Naive thymus-derived CD8-positive, alpha-beta T cell (primary cell): ENCODE results near the gene PYCARD. TPM values are rescaled to one million over a fixed set of nuclear protein-coding genes. Genes with fewer than 3 reads are reported as not detected.
"Not testable (repeated sequence)": the region's sequence is repeated elsewhere in the genome, so short reads cannot be mapped to it uniquely, and the experiment has no call there.

ENCODE experiments used
- ATAC-seq, 2 donors: fragments of 150-1000 bp; cut with Tn5 transposase in 1 of 2; sonication (Bioruptor Pico), chemical (Tn5 transposase) in 1 of 2; 1 replicate in 1 of 2; 2 replicates in 1 of 2; pipeline ENCODE4 v1.10.0; 2021; ENCODE audit warnings: mild to moderate bottlenecking in 2 of 2, moderate library complexity in 2 of 2
- POLR2A ChIA-PET: fragments of 350-600 bp; sonication (Branson Sonifier 250); formaldehyde crosslinking; loops from one replicate; lab custom pipeline; 2021; ENCODE audit warnings: antibody characterized with exemption; lab: Charles Lee
- DNase-seq, 10 donors: peaks; one replicate each; pipeline versions ENCODE4 v3.0.0 to v3.0.0-alpha.2; 2020 to 2022
- H3K27ac Mint-ChIP-seq, 10 donors: one replicate each; pipeline ENCODE4 v1.8.0; 2020 to 2022; ENCODE audit warnings: mild to moderate bottlenecking in 10 of 10, mixed read lengths in 10 of 10, moderate library complexity in 4 of 10, inconsistent platforms in 1 of 10
- H3K27me3 Mint-ChIP-seq, 5 donors: one replicate each; pipeline ENCODE4 v1.8.0; 2021 to 2022; ENCODE audit warnings: mixed read lengths in 5 of 5
- H3K36me3 Mint-ChIP-seq, 3 donors: one replicate each; pipeline ENCODE4 v1.8.0; 2020 to 2022; ENCODE audit warnings: mixed read lengths in 3 of 3, mild to moderate bottlenecking in 2 of 3, inconsistent platforms in 1 of 3
- H3K4me1 Mint-ChIP-seq, 4 donors: one replicate each; pipeline ENCODE4 v1.8.0; 2021 to 2022; ENCODE audit warnings: mixed read lengths in 4 of 4
- H3K4me3 Mint-ChIP-seq, 10 donors: one replicate each; pipeline ENCODE4 v1.8.0; 2020 to 2022; ENCODE audit warnings: mild to moderate bottlenecking in 10 of 10, mixed read lengths in 10 of 10, moderate library complexity in 6 of 10, inconsistent platforms in 1 of 10
- H3K9me3 Mint-ChIP-seq, 9 donors: one replicate each; pipeline ENCODE4 v1.8.0; 2020 to 2022; ENCODE audit warnings: mixed read lengths in 9 of 9, mild to moderate bottlenecking in 3 of 9, inconsistent platforms in 1 of 9, moderate library complexity in 1 of 9
- polyA plus RNA-seq, 3 donors: library from polyadenylated mRNA; unstranded; fragments of 300-500 nt; fragmentation: Illumina TruSeq; gene quantifications; one replicate each; pipeline ENCODE4 v1.2.3, GENCODE V29; 2021
- total RNA-seq, 8 experiments: library from RNA in 2 of 8; stranded (reverse) in 2 of 8; gene quantifications; one replicate each; pipeline ENCODE4 v1.2.3 and lab custom pipeline; 2021 to 2026

The PYCARD gene
- total and polyA plus RNA-seq, 5 experiments from 2014 or later = 22.0 to 65.2 (median 39.3) TPM

DNA sequence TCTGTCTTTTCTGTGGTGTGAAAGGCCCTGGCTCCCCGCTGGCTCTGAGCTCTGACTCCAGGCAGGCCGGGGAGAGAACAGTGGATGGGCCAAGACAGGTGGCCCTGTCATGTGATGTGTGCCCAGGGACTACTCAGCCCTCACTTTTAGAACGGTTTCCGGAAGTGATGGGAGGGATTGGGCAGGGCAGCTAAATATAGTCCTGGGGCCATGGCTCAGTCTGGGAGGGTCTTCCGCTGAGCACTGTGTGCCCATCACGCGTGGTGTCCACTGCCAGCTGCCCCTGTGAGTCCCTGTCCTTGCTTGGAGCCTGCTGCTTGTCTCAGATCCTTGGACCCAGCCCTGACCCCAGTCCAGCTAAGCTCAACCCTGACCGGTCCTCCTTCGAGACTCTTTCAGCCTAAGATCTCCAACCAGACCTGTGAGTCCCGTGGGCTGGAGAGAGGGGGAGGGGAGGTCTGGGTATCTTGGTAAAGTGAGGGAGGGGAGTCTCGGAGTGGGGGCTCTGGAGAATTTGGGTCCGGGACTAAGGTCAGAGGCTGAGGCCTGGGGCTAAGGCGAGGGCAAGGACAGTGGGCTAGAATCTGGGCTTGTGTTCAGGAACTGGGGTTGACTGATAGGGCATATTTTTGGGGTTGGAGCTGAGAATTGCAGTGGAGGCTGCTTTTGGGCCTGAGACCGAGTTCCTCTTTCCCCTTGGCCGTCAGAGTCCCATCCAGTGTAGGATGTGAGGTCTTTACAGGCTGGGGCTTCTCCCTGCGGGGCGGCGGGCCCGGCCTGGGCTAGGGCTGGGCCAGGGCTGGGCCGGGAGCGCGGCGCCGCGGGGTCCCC, 11.5 kb upstream of the PYCARD start, which contains the start of gene TRIM72:
Gene TRIM72 (plus strand): TSS at position 243 of the 831 bp plus-strand sequence. CDS start 620 bp downstream, outside the sequence.
- H3K27ac Mint-ChIP-seq = peak within 1 kb of the TSS in 1 of 10 donors; percentile 4
- H3K9me3 Mint-ChIP-seq = no peaks in the 10 kb centered on the region

DNA sequence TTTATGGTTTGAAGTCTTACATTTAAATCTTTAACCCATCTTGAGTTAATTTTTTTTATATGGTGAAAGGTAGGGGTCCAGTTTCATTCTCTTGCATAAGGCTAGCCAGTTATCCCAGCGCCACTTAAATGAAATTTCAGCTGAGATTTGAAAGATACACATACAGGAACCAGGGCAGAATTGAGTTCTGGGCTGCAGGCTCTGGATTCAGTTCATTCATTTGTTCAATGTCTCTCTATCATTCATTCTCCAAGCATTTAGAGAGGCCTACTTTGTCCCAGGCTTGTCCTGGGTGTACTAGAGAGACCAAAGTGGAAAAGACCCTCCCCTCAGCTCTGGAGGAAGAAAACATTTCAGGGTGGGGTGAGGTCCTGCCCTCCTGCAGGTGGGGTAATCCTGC, 10.8 kb upstream of the PYCARD start:
- H3K4me3 Mint-ChIP-seq = peak overlapping the region in 6 of 10 donors; percentile 1 to 55 (median 31)
- peak overlapping the region in 1 of 10 donors; percentile 4 for H3K27ac Mint-ChIP-seq
- peaks cover 5 to 35% (median 17%) of the 10 kb centered on the region in 5 donors for H3K27me3 Mint-ChIP-seq
- no peaks in the 10 kb centered on the region for H3K9me3 Mint-ChIP-seq
- POLR2A ChIA-PET = interaction anchor here (1.4 to 4.6 kb wide), 2 partner anchors 8 to 11 kb away, joined by 4 to 34 read pairs; partner anchors contain the start of gene PYCARD
- peaks cover 8 to 26% (median 23%) of the 10 kb centered on the region in 4 donors for H3K4me1 Mint-ChIP-seq
- ATAC-seq (no peak), DNase-seq (no peak)
- no peaks in the 10 kb centered on the region for H3K36me3 Mint-ChIP-seq

More for the DNA sequence above, 11.5 kb upstream of the PYCARD start, which contains the start of gene TRIM72:
- ATAC-seq = no peak
- peaks cover 8 to 26% (median 23%) of the 10 kb centered on the region in 4 donors for H3K4me1 Mint-ChIP-seq
- DNase-seq = no peak
- POLR2A ChIA-PET = interaction anchor here (0.6 to 4.6 kb wide), 4 partner anchors 9 to 140 kb away, joined by 3 to 34 read pairs (median 4); partner anchors contain the start of genes PYCARD and ZNF668
- no peaks in the 10 kb centered on the region for H3K36me3 Mint-ChIP-seq
- peaks cover 6 to 43% (median 23%) of the 10 kb centered on the region in 5 donors for H3K27me3 Mint-ChIP-seq
- H3K4me3 Mint-ChIP-seq = peak within 1 kb of the TSS; percentile 42 to 86 (median 69)

DNA sequence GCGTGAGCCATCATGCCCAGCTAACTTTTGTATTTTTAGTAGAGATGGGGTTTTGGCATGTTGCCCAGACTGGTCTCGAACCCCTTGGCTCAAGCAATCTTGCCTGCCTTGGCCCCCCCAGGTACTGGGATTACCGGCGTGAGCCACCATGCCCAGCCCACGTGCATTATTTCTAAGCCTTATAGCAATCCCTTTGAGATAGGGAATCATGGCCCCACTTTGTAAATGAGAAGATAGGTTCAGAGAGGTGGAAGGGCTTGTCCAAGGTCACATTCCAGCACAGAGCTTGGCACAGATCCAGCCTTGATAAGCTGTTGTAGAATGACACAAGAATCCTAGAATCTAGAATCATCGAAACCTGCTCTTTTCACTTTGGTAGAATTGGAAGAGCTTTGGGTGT, 4.2 kb upstream of the PYCARD start:
- Mint-ChIP-seq H3K4me3 (no peak overlapping the region), H3K4me1 (peaks cover 11 to 19% (median 18%) of the 10 kb centered on the region in 4 donors), H3K36me3 (no peaks in the 10 kb centered on the region), H3K27ac (peak overlapping the region in 1 of 10 donors; percentile 19), H3K9me3 (no peaks in the 10 kb centered on the region), H3K27me3 (peaks cover 0 to 3% (median 0%) of the 10 kb centered on the region in 5 donors)
- DNase-seq (no peak), ATAC-seq (no peak)
- POLR2A ChIA-PET = no interaction called here

DNA sequence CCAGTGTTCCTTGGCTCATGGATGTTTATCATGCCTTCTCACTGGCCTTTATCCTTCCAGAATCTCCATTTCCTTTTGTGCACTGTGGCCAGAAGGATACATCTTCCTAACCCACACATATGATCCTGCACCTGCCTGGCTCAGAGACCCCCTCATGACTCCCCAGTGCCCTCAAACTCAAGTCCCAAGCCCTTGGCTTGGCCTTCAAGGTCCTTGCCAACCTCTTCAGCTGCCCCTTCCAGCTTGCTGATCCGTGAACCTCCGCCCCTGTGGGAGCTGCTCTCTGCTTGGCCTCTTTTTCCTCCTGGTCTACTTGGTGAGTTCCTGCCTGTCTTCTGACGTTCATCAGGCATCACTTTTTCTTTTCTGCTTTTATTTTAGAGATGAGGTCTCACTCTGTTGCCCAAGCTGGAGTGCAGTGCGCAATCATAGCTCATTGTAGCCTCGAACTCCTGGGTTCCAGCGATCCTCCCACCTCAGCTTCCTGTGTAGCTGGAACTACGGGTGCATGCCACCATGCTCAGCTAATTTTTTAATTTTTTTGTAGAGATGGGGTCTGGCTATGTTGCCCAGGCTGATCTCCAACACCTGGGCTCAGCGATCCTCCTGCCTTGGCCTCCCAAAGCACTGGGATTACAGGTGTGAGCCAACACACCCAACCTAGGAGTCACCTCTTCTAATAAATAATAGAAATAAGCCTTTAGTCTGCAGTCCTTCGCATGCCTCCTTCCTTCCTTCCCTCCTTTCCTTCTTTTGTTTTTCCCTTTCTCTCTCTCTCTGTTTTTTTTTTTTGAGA, 2.5 kb upstream of the PYCARD start:
- Mint-ChIP-seq H3K27me3 (no peaks in the 10 kb centered on the region), H3K4me3 (peak overlapping the region in 5 of 10 donors; percentile 14 to 43 (median 28)), H3K27ac (peak overlapping the region in 6 of 10 donors; percentile 13 to 66 (median 41)), H3K36me3 (no peaks in the 10 kb centered on the region), H3K9me3 (no peaks in the 10 kb centered on the region), H3K4me1 (peaks cover 20 to 34% (median 32%) of the 10 kb centered on the region in 4 donors)
- no peak for ATAC-seq
- POLR2A ChIA-PET = interaction anchor here (1.2 kb wide), 2 partner anchors 8 to 28 kb away, joined by 3 to 4 read pairs; partner anchors contain the start of gene TRIM72
- DNase-seq = no peak

DNA sequence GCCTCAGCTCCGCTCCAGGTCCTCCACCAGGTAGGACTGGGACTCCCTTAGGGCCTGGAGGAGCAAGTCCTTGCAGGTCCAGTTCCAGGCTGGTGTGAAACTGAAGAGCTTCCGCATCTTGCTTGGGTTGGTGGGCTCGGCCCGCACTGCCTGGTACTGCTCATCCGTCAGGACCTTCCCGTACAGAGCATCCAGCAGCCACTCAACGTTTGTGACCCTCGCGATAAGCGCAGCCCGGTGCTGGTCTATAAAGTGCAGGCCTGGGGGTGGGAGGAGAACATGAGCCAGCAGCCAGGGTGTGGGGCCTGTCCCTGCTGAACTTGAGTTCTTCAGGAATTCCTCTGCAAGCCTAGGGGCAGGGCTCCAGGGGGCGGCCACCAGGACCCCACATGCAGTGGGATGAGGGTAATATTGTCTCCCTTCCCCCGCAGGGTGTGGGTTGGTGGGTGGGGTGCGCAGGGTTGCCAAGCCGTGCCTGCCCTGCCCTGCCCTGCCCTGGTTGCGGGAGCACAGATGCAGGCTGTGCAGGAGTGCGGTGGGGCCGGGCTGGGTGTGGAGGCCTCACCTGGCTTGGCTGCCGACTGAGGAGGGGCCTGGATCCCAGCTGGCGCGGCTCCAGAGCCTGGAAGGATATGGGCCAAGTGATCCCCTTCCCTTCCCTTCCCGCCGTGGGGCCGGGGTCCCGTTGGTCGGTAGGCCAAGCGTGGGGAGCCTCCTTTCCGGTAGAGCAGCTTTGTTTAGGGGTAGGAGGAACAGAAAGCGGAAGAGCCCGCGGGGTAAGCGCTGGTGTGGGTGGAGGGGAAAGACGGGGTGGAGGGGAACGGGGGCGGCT, 762 bp downstream of the PYCARD start:
- POLR2A ChIA-PET = interaction anchor here (0.6 to 11.3 kb wide), 26 partner anchors 8 to 1204 kb away, joined by 3 to 164 read pairs (median 4); partner anchors contain the start of genes ARMC5, FUS, KAT8 and PYDC1
- Mint-ChIP-seq H3K9me3 (no peaks in the 10 kb centered on the region), H3K4me1 (peaks cover 30 to 58% (median 56%) of the 10 kb centered on the region in 4 donors), H3K27me3 (no peaks in the 10 kb centered on the region), H3K36me3 (peaks cover 0 to 11% (median under 1%) of the 10 kb centered on the region in 3 donors), H3K4me3 (peak overlapping the region; percentile 85 to 93 (median 89)), H3K27ac (peak overlapping the region; percentile 80 to 91 (median 90))
- ATAC-seq (peak; percentile 69), DNase-seq (peak in 5 of 10 donors; percentile 27 to 66 (median 49))

DNA sequence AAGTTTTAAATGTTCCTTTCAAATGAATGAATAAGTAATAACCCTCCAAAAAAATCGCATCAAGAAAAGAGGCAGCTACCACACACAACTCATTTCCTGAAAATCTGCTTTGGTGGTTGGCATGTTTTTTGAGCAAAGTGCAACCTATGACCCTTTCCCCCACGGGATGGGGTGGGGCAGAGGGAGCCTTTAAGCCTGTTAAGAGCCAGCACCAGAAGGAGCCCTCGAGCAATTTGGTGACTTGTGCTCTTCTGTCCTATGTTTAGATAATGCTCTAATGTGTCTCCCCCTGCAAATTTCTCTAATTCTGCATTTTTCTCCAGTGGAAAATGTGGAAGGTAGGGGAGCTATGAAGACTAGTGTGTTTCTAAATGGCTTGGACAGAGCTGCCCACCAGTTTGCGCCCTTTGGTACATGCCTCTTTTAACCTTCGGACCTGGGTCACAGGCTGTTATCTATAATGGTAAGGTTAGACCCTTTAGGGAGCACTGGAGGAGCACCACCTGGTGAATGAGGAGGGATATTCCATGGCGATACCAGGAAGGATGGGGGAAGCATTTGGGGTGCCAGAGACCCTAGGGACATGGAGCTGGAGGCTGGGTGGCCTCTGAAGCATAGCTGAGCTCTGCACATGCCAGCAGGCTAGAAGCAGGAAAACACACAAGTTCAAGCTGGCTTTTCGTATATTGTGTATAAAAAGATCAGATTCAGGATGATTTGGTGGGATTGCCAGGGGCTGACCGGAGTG, 1.6 kb downstream of the PYCARD start:
- peak; percentile 30 to 60 for ATAC-seq
- POLR2A ChIA-PET = interaction anchor here (0.6 to 11.3 kb wide), 15 partner anchors 11 to 364 kb away, joined by 3 to 164 read pairs (median 8); partner anchors contain the start of genes ARMC5, FUS, KAT8 and PYDC1
- H3K36me3 Mint-ChIP-seq = peaks cover 0 to 18% (median 3%) of the 10 kb centered on the region in 3 donors
- peak in 8 of 10 donors; percentile 39 to 73 (median 57) for DNase-seq
- H3K9me3 Mint-ChIP-seq = no peaks in the 10 kb centered on the region
- peaks cover 31 to 62% (median 59%) of the 10 kb centered on the region in 4 donors for H3K4me1 Mint-ChIP-seq
- H3K4me3 Mint-ChIP-seq = peak overlapping the region; percentile 85 to 93 (median 89)
- peak overlapping the region; percentile 80 to 91 (median 88) for H3K27ac Mint-ChIP-seq
- H3K27me3 Mint-ChIP-seq = no peaks in the 10 kb centered on the region

DNA sequence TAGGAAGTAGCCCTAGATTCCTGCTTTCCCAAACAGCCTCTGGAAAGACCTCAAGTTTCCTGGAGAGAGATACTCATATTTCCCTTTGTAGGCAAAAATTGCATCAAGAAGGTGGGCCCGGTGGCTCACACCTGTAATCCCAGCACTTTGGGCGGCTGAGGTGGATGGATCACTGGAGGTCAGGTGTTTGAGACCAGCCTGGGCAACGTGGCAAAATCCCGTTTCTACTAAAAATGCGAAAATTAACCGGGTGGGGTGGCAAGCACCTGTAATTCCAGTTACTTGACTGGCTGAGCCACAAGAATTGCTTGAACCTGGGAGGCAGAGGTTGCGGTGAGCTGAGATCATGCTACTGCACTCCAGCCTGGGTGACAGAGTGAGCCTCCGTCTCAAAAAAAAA, 2.4 kb downstream of the PYCARD start:
- not testable (repeated sequence) for DNase-seq, H3K27me3 Mint-ChIP-seq, H3K9me3 Mint-ChIP-seq, ATAC-seq
- peaks cover 31 to 63% (median 61%) of the 10 kb centered on the region in 4 donors for H3K4me1 Mint-ChIP-seq
- H3K36me3 Mint-ChIP-seq = peaks cover 0 to 26% (median 3%) of the 10 kb centered on the region in 3 donors
- peak overlapping the region in 7 of 10 donors; percentile 6 to 92 (median 38) for H3K4me3 Mint-ChIP-seq
- H3K27ac Mint-ChIP-seq = peak overlapping the region; percentile 32 to 89 (median 80)
- POLR2A ChIA-PET = interaction anchor here (0.6 to 11.3 kb wide), 10 partner anchors 10 to 182 kb away, joined by 4 to 164 read pairs (median 10); partner anchors contain the start of genes FUS, PYDC1 and TRIM72

DNA sequence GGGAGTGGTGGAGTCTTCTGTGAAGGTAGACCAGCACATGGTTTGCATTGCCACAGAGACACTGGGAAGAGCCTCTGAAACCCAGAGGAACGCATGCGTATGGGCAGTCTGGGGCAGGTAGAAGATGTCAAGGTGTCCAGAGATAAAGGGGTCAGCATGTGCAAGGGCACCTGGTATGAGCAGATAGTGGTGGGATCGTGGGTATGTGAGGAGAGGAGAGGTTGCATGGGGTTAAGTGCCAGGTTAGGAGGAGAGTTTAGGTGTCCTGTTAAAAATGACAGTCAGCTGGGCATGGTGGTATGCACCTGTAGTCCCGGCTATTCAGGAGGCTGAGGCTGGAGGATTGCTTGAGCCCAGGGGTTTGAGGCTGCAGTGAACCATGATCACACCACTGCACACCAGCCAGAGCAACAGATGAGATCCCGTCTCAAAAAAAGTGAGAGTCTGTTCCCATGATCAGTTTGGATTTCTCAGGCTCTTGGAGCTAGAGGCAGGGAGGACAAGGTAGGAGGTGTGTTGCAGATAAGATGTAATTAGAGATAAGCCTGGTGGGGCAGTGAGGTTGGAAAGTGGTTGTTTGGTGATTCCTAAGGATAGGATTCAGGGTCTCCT, 3.0 kb downstream of the PYCARD start:
- Mint-ChIP-seq H3K4me3 (peak overlapping the region in 9 of 10 donors; percentile 6 to 92 (median 50)), H3K9me3 (no peaks in the 10 kb centered on the region), H3K4me1 (peaks cover 30 to 62% (median 60%) of the 10 kb centered on the region in 4 donors), H3K27ac (peak overlapping the region; percentile 50 to 89 (median 80)), H3K36me3 (peaks cover 0 to 32% (median 3%) of the 10 kb centered on the region in 3 donors), H3K27me3 (no peaks in the 10 kb centered on the region)
- DNase-seq (no peak), ATAC-seq (no peak)
- POLR2A ChIA-PET = interaction anchor here (3.8 to 11.3 kb wide), 2 partner anchors 21 to 57 kb away, joined by 26 to 164 read pairs; partner anchors contain the start of gene FUS

DNA sequence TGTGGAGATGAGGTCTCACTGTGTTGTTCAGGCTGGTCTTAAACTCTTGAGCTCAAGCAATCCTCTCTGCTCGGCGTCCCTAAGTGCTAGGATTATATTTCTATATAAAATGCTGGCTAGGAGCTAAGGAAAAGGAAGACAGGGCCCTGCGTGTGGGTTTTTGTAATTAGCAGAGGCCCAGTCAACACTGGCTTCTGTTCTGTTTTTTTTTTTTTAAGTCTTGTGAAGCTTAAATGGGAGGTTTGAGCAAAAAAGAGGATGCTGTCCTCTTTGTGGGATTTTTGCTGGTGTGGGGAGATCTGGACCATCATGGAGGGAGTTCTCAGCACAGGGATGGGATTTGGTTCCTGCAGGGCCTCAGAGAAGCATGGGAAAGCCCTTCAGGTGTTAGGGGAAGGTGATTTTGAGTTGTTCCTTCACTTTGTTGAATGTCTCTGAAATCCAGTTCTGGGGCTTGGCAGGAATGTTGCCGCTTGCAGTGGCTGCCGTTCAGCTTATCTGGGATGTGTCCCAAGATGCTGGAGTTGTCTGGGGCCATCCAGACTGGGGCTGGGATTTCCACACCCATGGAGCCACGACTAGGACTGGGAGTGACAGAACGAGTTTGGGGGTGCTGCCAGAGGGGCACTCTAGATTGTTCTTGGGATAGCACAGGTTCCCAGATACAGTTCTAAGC, 4.2 kb downstream of the PYCARD start:
- POLR2A ChIA-PET = interaction anchor here (0.6 to 11.3 kb wide), 3 partner anchors 11 to 38 kb away, joined by 3 to 164 read pairs (median 4); partner anchors contain the start of gene FUS
- peaks cover 31 to 63% (median 60%) of the 10 kb centered on the region in 4 donors for H3K4me1 Mint-ChIP-seq
- no peaks in the 10 kb centered on the region for H3K27me3 Mint-ChIP-seq
- peak overlapping the region in 3 of 10 donors; percentile 24 to 57 (median 55) for H3K4me3 Mint-ChIP-seq
- peaks cover 2 to 42% (median 8%) of the 10 kb centered on the region in 3 donors for H3K36me3 Mint-ChIP-seq
- no peak for ATAC-seq
- no peak for DNase-seq
- H3K9me3 Mint-ChIP-seq = no peaks in the 10 kb centered on the region
- H3K27ac Mint-ChIP-seq = peak overlapping the region; percentile 18 to 86 (median 68)
